HG03575 (cell line): ENCODE data around the gene ARL16.
"Not testable (repeated sequence)": the region's sequence is repeated elsewhere in the genome, so short reads cannot be mapped to it uniquely, and the experiment has no call there.

Experiments used
- ATAC-seq: cut with Tn5 transposase; IDR thresholded peaks from one replicate; pipeline ENCODE4 v1.9.1; 2021; ENCODE audit not compliant: unreplicated experiment, insufficient number of reproducible peaks, low FRiP score; ENCODE audit errors: extremely low read depth

The ARL16 gene

GRCh38 chr17:81681672-81682071 is 1.9 kb downstream of the ARL16 start:
- ATAC-seq = no peak

DNA sequence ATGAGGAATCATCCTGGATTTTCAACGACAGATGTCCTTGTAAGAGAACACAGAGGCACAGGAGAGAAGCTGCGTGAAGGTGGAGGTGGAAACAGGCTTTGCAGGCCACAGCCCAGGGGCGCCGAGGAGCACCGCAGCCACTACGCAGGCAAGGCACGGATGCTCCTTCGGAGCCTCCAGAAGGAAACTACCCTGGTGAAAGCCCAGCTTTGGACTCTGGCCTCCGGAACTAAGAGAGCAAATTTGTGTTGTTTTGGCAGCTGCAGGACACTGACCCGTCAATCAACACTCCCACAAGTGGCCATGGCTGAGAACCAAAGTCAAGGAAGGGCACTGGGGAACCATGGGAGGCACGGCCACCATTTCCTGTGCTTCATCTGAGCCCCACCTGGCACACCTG is 3.4 kb downstream of the ARL16 start:
- no peak for ATAC-seq

DNA sequence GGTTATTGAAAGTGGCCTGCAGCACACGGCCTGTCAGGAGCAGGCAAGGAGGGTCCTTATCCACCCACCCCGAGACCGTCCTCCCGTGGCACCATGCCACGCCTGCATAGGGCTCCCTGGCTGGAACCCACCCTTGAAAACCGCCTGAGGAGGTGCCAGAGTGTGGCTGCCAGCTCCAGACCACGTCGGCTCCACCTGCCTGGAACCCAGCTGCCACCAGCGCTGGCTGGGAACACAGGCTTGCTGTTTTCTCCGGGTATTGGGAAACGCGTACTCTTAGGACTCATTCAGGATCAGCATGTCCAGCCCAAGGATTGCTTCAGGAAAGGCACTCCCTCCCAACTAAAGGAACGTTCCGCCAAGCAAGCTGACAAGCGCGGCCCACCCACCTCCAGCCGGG is 6.7 kb downstream of the ARL16 start:
- ATAC-seq = no peak

DNA sequence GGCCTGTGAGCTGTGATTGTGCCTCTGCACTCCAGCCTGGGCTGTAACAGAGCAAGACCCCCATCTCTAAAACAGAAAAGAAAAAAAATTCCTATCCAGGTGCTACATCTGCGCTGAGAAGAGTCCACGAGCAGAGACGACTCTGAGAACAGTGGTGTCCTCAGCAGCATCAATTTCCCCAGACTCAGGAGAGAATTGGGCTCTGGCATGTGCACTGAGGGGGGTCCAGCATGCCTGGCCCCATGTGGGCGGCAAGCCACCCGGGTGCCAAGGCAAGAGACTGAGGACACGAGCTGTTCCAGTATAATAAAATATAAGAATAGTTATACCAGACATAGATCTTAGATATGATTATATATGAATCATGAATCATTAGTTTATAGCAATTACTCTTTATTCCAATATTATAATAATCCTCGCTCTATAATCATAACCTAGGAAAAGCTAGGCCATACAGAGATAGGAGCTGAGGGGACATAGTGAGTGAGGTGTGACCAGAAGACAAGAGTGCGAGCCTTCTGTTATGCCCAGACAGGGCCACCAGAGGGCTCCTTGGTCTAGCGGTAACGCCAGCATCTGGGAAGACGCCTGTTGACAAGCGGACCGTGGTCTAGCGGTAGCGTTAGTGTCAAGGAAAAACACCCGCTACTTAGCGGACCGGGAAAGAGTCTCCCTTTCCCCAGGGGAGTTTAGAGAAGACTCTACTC is 7.9 kb downstream of the ARL16 start:
- ATAC-seq = not testable (repeated sequence)

DNA sequence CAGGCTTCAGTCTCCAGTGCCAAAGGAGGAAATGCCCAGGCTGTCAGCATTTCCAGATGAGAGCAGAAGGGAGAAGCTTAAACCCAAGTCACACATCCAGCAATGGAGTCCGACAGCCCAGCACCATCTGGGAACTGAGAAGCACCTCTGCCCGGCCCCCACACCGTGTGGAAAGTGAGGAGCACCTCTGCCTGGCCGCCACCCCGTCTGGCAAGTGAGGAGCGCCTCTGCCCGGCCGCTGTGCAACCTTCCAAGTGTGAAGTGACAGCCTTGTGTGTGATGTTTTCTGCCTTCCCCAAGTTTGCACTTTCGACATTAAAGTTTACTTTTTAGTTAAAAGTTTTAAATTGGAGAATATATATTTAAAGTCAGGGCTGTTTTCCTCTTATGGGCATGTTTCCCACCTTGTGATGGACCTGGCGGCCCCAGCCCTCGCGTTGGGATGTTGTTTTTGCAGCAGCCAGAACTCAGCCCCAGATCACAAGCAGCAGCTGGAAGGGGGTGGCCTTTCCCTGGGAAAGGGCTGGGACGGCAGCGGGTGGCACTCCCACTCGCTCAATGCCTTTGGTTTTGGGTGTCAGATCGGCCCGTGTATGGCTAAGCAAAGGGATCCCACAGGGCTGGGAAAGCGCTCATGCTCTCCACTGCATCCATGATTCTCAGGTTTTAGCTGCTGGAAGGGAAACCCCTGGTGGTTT is 9.9 kb downstream of the ARL16 start:
- no peak for ATAC-seq

GRCh38 chr17:81672954-81673353 is 10.6 kb downstream of the ARL16 start:
- no peak for ATAC-seq

DNA sequence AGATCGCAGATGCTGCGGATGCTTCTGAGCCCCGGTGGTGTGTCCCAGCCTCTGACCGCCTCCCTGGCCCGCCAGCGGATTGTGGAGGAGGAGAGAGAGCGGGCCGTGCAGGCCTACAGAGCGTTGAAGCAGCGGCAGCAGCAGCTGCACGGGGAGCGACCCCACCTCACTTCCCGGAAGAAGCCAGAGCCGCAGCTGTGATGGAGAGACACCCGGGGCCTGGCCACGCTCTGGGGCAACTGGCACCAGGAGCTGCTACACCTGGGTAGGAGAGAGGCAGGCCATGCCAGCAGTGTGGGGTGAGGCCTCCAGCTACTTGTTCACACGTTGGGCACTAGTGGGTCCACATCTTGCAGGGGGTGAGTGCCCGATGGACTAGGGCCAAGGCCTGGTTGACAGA is 11.1 kb downstream of the ARL16 start:
- no peak for ATAC-seq

- ATAC-seq = no peak
These were observed 15.8 kb downstream of the ARL16 start for GRCh38 chr17:81667754-81668153.

- no peak for ATAC-seq
These were observed 17.0 kb downstream of the ARL16 start, which contains the start of the genes CCDC137 and OXLD1 for GRCh38 chr17:81666342-81667191. CCDC137 (plus strand) TSS chr17:81666737; CDS start chr17:81666767, 30 bp downstream. OXLD1 (minus strand) TSS chr17:81666605; CDS start chr17:81666577, 28 bp downstream.

GRCh38 chr17:81666092-81666341 is 17.6 kb downstream of the ARL16 start:
- no peak for ATAC-seq

DNA sequence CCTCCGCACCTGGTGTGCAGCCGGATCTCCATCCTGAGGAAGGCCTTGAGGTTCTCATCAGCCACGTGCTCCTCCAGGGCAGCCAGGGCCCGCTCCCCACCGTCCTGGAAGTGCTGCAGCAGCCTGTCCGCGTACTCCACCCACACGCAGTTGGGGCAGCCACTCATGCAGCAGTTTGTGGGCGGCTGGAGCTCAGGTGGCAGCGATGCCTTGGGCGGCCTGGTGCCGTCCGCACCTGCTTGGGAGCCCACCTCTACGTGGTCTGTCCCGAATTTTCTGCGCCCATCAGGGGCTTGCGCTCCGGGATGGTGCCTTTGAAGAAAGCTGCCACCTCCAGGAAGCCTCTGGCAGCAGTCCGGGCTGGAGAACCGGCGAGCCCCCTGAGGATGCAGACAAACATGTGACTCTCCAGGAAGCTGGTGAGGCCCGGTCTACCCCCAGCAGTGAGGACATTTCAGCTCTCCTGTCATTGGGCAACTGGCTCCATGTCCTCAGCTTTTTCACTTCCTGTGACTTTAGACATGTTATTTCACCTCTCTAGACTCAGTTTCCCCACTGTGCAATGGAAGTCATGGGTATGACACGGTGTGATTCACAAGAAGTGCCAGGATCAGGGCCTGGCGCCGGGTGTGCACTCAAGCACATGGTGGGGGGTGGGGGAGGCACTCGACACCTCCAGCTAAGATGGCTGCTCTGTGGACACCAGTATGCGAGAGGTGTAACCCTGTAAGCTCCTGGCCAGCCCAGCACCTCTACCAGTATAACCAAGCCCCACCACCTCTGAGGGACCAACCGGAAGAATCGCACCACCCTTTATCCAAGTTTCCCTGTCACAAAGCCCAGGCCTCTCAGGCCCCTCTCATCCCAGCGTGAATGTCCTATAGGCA is 18.1 kb downstream of the ARL16 start:
- ATAC-seq = no peak

DNA sequence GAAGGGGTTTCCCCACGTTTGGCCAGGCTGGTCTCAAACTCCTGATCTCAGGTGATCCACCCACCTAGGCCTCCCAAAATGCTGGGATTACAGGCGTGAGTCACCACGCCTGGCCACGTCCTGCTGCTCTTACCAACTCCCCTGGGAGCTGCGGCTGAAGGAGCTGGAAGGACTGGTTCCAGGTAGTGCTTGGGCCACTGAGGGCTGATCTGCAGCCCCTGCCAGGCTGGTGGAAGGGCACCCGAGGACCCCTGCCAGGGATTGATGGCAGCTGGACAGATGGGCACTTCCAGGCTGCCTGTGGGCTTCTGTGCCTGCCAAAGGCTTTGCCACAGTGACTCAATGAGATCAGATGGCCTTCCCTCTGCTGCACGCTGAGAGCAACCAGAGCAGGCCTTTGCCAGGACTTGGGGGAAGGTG is 19.5 kb downstream of the ARL16 start:
- no peak for ATAC-seq

GRCh38 chr17:81662002-81662401 is 21.6 kb downstream of the ARL16 start:
- ATAC-seq = no peak

- ATAC-seq = no peak
These were observed 23.2 kb downstream of the ARL16 start for GRCh38 chr17:81660441-81660840.

GRCh38 chr17:81659038-81659437 is 24.6 kb downstream of the ARL16 start:
- no peak for ATAC-seq

GRCh38 chr17:81656835-81657234 is 26.8 kb downstream of the ARL16 start:
- no peak for ATAC-seq

DNA sequence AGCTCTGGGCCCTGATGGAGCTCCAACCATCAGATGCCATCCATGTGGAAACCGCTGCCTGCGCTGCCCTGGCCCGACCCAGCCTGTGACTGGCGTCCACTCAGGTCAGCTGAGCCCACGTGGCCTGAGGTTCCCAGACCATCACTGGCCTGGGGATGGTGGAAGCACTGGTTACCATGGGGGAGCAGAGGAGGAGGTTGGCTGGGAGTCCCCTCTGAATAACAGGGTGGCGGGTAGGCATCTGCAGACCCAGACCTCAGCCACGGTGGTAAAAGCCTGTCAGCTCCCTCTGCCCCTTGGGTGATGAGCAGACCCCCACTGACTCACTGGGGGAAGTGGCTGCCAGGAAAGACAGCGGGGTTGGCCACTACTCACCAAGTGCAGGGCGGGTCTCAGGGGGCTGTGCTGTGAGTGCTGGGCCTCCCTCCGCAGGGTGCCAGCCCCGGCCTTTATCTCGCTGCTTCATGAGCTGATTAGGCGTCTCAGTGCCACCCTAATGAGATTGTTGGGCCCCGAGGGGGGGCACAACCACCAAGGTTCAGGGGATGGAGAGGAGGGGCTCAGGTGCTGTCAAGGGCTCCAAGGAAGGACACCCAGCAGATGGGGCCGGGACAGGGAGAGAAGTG is 27.4 kb downstream of the ARL16 start, which contains the start of gene PDE6G:
Gene PDE6G, minus strand, starts transcription at position 425 of the 626 bp plus-strand sequence. CDS start 3,237 bp downstream, outside the sequence.
- no peak for ATAC-seq

DNA sequence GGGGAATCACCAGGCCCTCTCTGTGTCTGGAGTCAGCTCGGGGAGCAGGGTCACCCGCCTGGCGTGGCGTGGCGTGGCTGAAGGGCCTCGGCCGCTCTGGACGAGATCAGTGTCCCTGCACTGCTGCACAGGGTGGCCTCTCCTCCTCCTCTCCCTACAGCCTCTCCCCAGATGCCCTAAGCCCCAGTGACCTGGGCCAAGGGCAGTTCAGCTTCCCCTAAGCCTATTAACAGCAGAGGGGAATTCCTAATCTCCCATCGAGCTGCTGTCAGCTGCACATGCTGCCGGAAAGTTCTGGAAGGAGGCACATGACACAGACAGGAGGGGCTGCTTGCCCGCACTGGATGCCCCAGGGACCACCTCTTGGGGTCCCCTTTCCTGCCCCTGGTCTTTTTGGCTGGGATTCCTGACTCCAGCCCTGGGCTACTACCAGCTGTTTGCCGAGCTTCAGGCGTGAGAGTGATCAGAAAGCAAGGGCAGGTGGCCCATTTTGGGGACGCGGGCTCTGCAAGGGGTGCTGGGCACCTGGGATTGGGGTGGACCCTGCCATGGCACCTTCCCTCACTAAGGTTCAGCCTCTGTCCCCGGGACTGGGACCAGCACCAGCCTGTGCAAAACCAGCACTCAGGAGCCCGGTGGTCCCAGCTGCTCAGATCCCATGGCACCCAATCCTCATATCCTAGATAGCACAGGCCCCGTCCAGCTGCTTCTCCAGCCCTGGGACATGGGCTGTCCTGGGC is 28.0 kb downstream of the ARL16 start:
- ATAC-seq = no peak
